ENCODE data around the gene KIF5A.

- TF ChIP-seq CTCF (conservative IDR thresholded peaks at IDR 0.05; ENCODE audit: low read depth, low read length) (no peak), RCOR1 (IDR thresholded peaks at IDR 0.05; ENCODE audit: insufficient replicate concordance, low read length) (no peak), POLR2A (IDR thresholded peaks at IDR 0.05; ENCODE audit: low read depth, low read length) (no peak), RAD21 (IDR thresholded peaks at IDR 0.05; ENCODE audit: low read length) (no peak)
These were observed 66.7 kb downstream of the KIF5A start for GRCh38 chr12:57616383-57617101.
